Skeletal muscle tissue (tissue), 4 donors: ENCODE measurements around the gene GP2. TPM values are rescaled to one million over a fixed set of nuclear protein-coding genes. Genes with fewer than 3 reads are reported as not detected.

ENCODE experiments used
- H3K27ac ChIP-seq: one replicate; pipeline ENCODE4 v1.7.0; 2013; ENCODE audit warnings: mild to moderate bottlenecking, low read depth, low read length, inconsistent platforms
- H3K27me3 ChIP-seq, 3 donors: one replicate each; pipeline ENCODE4 v1.7.0; 2013; ENCODE audit warnings: low read length in 3 of 3; ENCODE audit not compliant: control insufficient read depth in 3 of 3, insufficient read depth in 3 of 3
- H3K36me3 ChIP-seq, 3 donors: one replicate each; pipeline ENCODE4 v1.7.0; 2013; ENCODE audit warnings: low read length in 3 of 3; ENCODE audit not compliant: control insufficient read depth in 3 of 3, insufficient read depth in 3 of 3
- H3K4me1 ChIP-seq, 3 donors: one replicate each; pipeline ENCODE4 v1.7.0; 2013; ENCODE audit warnings: low read length in 3 of 3, mild to moderate bottlenecking in 3 of 3; ENCODE audit not compliant: control insufficient read depth in 3 of 3, insufficient read depth in 3 of 3
- H3K4me3 ChIP-seq, 3 donors: one replicate each; pipeline ENCODE4 v1.7.0; 2013; ENCODE audit warnings: low read length in 3 of 3
- H3K9ac ChIP-seq, 3 donors: one replicate each; pipeline ENCODE4 v1.7.0; 2013; ENCODE audit warnings: low read length in 3 of 3, mild to moderate bottlenecking in 3 of 3, moderate library complexity in 2 of 3, low read depth in 1 of 3
- H3K9me3 ChIP-seq, 3 donors: one replicate each; pipeline ENCODE4 v1.7.0; 2013; ENCODE audit warnings: low read length in 3 of 3; ENCODE audit not compliant: control insufficient read depth in 3 of 3
- total RNA-seq: library from RNA; depleted of rRNA; stranded (reverse); fragments of >200 nt; gene quantifications from one replicate; pipeline ENCODE4 v1.2.3, GENCODE V29; 2014
- donor health status: Osteomylitis.

Gene GP2
- total RNA-seq, 1 donor from 2014 or later, result not detected

- no peaks in the 10 kb centered on the region for H3K36me3 ChIP-seq
- H3K27ac ChIP-seq, result no peak overlapping the region
- H3K27me3 ChIP-seq, result no peaks in the 10 kb centered on the region
- peaks cover 0 to 2% (median 0%) of the 10 kb centered on the region in 3 donors for H3K9me3 ChIP-seq
- no peak overlapping the region for H3K9ac ChIP-seq
- H3K4me1 ChIP-seq, result no peaks in the 10 kb centered on the region
- H3K4me3 ChIP-seq, result no peak overlapping the region
These were observed 17.5 kb downstream of the GP2 start for GRCh38 chr16:20309786-20310185.

- Histone ChIP-seq H3K4me3 (no peak overlapping the region), H3K27me3 (no peaks in the 10 kb centered on the region), H3K4me1 (no peaks in the 10 kb centered on the region), H3K27ac (no peak overlapping the region), H3K9me3 (peaks cover 0 to 2% (median 0%) of the 10 kb centered on the region in 3 donors), H3K9ac (no peak overlapping the region), H3K36me3 (no peaks in the 10 kb centered on the region)
These were observed 18.3 kb downstream of the GP2 start for GRCh38 chr16:20308801-20309590.

GRCh38 chr16:20308266-20308665 lies 19.0 kb downstream of the GP2 start:
- Histone ChIP-seq H3K4me1 (no peaks in the 10 kb centered on the region), H3K27ac (no peak overlapping the region), H3K4me3 (no peak overlapping the region), H3K27me3 (no peaks in the 10 kb centered on the region), H3K9me3 (peaks cover 0 to 2% (median 0%) of the 10 kb centered on the region in 3 donors), H3K36me3 (no peaks in the 10 kb centered on the region), H3K9ac (no peak overlapping the region)

- Histone ChIP-seq H3K4me1 (no peaks in the 10 kb centered on the region), H3K4me3 (no peak overlapping the region), H3K27ac (no peak overlapping the region), H3K27me3 (peaks cover 0 to 3% (median 0%) of the 10 kb centered on the region in 3 donors), H3K9ac (no peak overlapping the region), H3K9me3 (peaks cover 0 to 2% (median 0%) of the 10 kb centered on the region in 3 donors), H3K36me3 (no peaks in the 10 kb centered on the region)
These were observed 19.5 kb downstream of the GP2 start for GRCh38 chr16:20307791-20308190.

- Histone ChIP-seq H3K27ac (no peak overlapping the region), H3K9ac (no peak overlapping the region), H3K9me3 (peaks cover 0 to 2% (median 0%) of the 10 kb centered on the region in 3 donors), H3K36me3 (no peaks in the 10 kb centered on the region), H3K27me3 (peaks cover 0 to 3% (median 0%) of the 10 kb centered on the region in 3 donors), H3K4me1 (no peaks in the 10 kb centered on the region), H3K4me3 (no peak overlapping the region)
These were observed 20.1 kb downstream of the GP2 start for GRCh38 chr16:20307240-20307671.

GRCh38 chr16:20306401-20306800 lies 20.9 kb downstream of the GP2 start:
- H3K4me1 ChIP-seq, result no peaks in the 10 kb centered on the region
- no peaks in the 10 kb centered on the region for H3K36me3 ChIP-seq
- peaks cover 0 to 3% (median 0%) of the 10 kb centered on the region in 3 donors for H3K27me3 ChIP-seq
- H3K9ac ChIP-seq, result no peak overlapping the region
- no peak overlapping the region for H3K27ac ChIP-seq
- H3K4me3 ChIP-seq, result no peak overlapping the region
- peaks cover 0 to under 1% (median 0%) of the 10 kb centered on the region in 3 donors for H3K9me3 ChIP-seq

GRCh38 chr16:20303012-20303411 lies 24.3 kb downstream of the GP2 start:
- Histone ChIP-seq H3K9me3 (no peaks in the 10 kb centered on the region), H3K27me3 (peaks cover 0 to 5% (median 0%) of the 10 kb centered on the region in 3 donors), H3K27ac (no peak overlapping the region), H3K4me3 (no peak overlapping the region), H3K4me1 (no peaks in the 10 kb centered on the region), H3K9ac (no peak overlapping the region), H3K36me3 (no peaks in the 10 kb centered on the region)

- Histone ChIP-seq H3K9me3 (no peaks in the 10 kb centered on the region), H3K27ac (no peak overlapping the region), H3K36me3 (no peaks in the 10 kb centered on the region), H3K4me3 (no peak overlapping the region), H3K9ac (no peak overlapping the region), H3K4me1 (no peaks in the 10 kb centered on the region), H3K27me3 (peaks cover 0 to 8% (median 0%) of the 10 kb centered on the region in 3 donors)
These were observed 24.9 kb downstream of the GP2 start for GRCh38 chr16:20302389-20302788.

GRCh38 chr16:20301840-20302239 lies 25.5 kb downstream of the GP2 start:
- H3K4me3 ChIP-seq, result no peak overlapping the region
- peaks cover 0 to 8% (median 0%) of the 10 kb centered on the region in 3 donors for H3K27me3 ChIP-seq
- no peaks in the 10 kb centered on the region for H3K36me3 ChIP-seq

GRCh38 chr16:20300312-20301097 lies 26.8 kb downstream of the GP2 start:
- peaks cover 0 to 8% (median 0%) of the 10 kb centered on the region in 3 donors for H3K27me3 ChIP-seq
- H3K36me3 ChIP-seq, result no peaks in the 10 kb centered on the region
- no peak overlapping the region for H3K27ac ChIP-seq
- H3K4me1 ChIP-seq, result no peaks in the 10 kb centered on the region
- H3K4me3 ChIP-seq, result no peak overlapping the region
- H3K9ac ChIP-seq, result no peak overlapping the region
- no peaks in the 10 kb centered on the region for H3K9me3 ChIP-seq

More at GRCh38 chr16:20301840-20302239, 25.5 kb downstream of the GP2 start:
- Histone ChIP-seq H3K9me3 (no peaks in the 10 kb centered on the region), H3K4me1 (no peaks in the 10 kb centered on the region), H3K9ac (no peak overlapping the region), H3K27ac (no peak overlapping the region)
